H9 (cell line): Measurements from ENCODE around the gene TM4SF20. TPM values are rescaled to one million over a fixed set of nuclear protein-coding genes. Genes with fewer than 3 reads are reported as not detected.

Experiments
- DNase-seq: peaks from one replicate; pipeline ENCODE4 v3.0.0-alpha.2; 2017
- H2AFZ ChIP-seq: one replicate; pipeline ENCODE4 v1.6.1; 2013; ENCODE audit warnings: mild to moderate bottlenecking, low read length, control low read depth, moderate library complexity
- H2AK5ac ChIP-seq: 2 replicates; pipeline ENCODE4 v1.6.1; 2013; ENCODE audit warnings: low read length, control low read depth, mixed read lengths; ENCODE audit not compliant: insufficient read length
- H2BK120ac ChIP-seq: one replicate; pipeline ENCODE4 v1.6.1; 2013; ENCODE audit warnings: low read depth, mild to moderate bottlenecking, low read length, control low read depth, inconsistent platforms; ENCODE audit not compliant: poor library complexity, severe bottlenecking
- H2BK12ac ChIP-seq: 2 replicates; pipeline ENCODE4 v1.6.1; 2013; ENCODE audit warnings: low read length, control low read depth, mixed read lengths, low read depth; ENCODE audit not compliant: insufficient read length
- H2BK15ac ChIP-seq: 2 replicates; pipeline ENCODE4 v1.6.1; 2013; ENCODE audit warnings: low read depth, low read length, control low read depth
- H2BK20ac ChIP-seq: one replicate; pipeline ENCODE4 v1.6.1; 2013; ENCODE audit warnings: low read depth, mild to moderate bottlenecking, low read length, control low read depth, inconsistent platforms; ENCODE audit not compliant: poor library complexity, severe bottlenecking
- H2BK5ac ChIP-seq: 2 replicates; pipeline ENCODE4 v1.6.1; 2013; ENCODE audit warnings: low read length, control low read depth, mixed read lengths; ENCODE audit not compliant: insufficient read length
- H3K14ac ChIP-seq: 2 replicates; pipeline ENCODE4 v1.6.1; 2013; ENCODE audit warnings: low read length, control low read depth; ENCODE audit not compliant: insufficient read depth
- H3K18ac ChIP-seq: 2 replicates; pipeline ENCODE4 v1.6.1; 2013; ENCODE audit warnings: low read depth, mild to moderate bottlenecking, mixed read lengths, low read length, control low read depth; ENCODE audit not compliant: insufficient read length
- H3K23ac ChIP-seq: 2 replicates; pipeline ENCODE4 v1.6.1; 2013; ENCODE audit warnings: low read length, control low read depth, mixed read lengths, low read depth; ENCODE audit not compliant: insufficient read length
- H3K23me2 ChIP-seq: 2 replicates; pipeline ENCODE4 v1.6.1; 2013; ENCODE audit warnings: low read depth, mild to moderate bottlenecking, mixed read lengths, low read length, control low read depth; ENCODE audit not compliant: insufficient read length, poor library complexity, severe bottlenecking
- H3K27ac ChIP-seq: 2 replicates; pipeline ENCODE4 v1.5.1; 2013; ENCODE audit warnings: low read length, control low read depth, mixed read lengths, low read depth; ENCODE audit not compliant: insufficient read length
- H3K27me3 ChIP-seq: 2 replicates; pipeline ENCODE4 v1.6.1; 2013; ENCODE audit warnings: low read length, control low read depth, inconsistent platforms; ENCODE audit not compliant: insufficient read depth
- H3K4ac ChIP-seq: 2 replicates; pipeline ENCODE4 v1.6.1; 2013; ENCODE audit warnings: low read depth, mild to moderate bottlenecking, control low read depth, inconsistent platforms, low read length, moderate library complexity
- H3K4me1 ChIP-seq: 2 replicates; pipeline ENCODE4 v1.6.1; 2013; ENCODE audit warnings: low read length, control low read depth, inconsistent platforms; ENCODE audit not compliant: insufficient read depth
- H3K4me2 ChIP-seq: 2 replicates; pipeline ENCODE4 v1.6.1; 2013; ENCODE audit warnings: low read length, control low read depth, mixed read lengths; ENCODE audit not compliant: insufficient read length, insufficient read depth
- H3K56ac ChIP-seq: 2 replicates; pipeline ENCODE4 v1.6.1; 2013; ENCODE audit warnings: low read depth, mild to moderate bottlenecking, mixed read lengths, low read length, control low read depth; ENCODE audit not compliant: insufficient read length
- H3K79me1 ChIP-seq: 2 replicates; pipeline ENCODE4 v1.6.1; 2013; ENCODE audit warnings: low read depth, mild to moderate bottlenecking, moderate library complexity, low read length, control low read depth, inconsistent platforms; ENCODE audit not compliant: insufficient read depth, poor library complexity, severe bottlenecking
- H3K79me2 ChIP-seq: 2 replicates; pipeline ENCODE4 v1.6.1; 2013; ENCODE audit warnings: low read length, control low read depth, inconsistent platforms; ENCODE audit not compliant: insufficient read depth
- H3K9ac ChIP-seq: 2 replicates; pipeline ENCODE4 v1.6.1; 2013; ENCODE audit warnings: low read length, control low read depth, mixed read lengths; ENCODE audit not compliant: insufficient read length; ENCODE audit errors: extremely low read depth
- H3K9me3 ChIP-seq: one replicate; pipeline ENCODE4 v1.6.1; 2013; ENCODE audit warnings: low read depth, low read length, inconsistent platforms; ENCODE audit not compliant: control insufficient read depth
- H3T11ph ChIP-seq: one replicate; pipeline ENCODE4 v1.6.1; 2013; ENCODE audit warnings: mild to moderate bottlenecking, low read length, control low read depth, inconsistent platforms
- H4K20me1 ChIP-seq: one replicate; pipeline ENCODE4 v1.6.1; 2013; ENCODE audit not compliant: control insufficient read depth, insufficient read length, insufficient read depth
- H4K5ac ChIP-seq: 2 replicates; pipeline ENCODE4 v1.6.1; 2013; ENCODE audit warnings: low read depth, mild to moderate bottlenecking, mixed read lengths, low read length, control low read depth; ENCODE audit not compliant: insufficient read length
- H4K8ac ChIP-seq: replicated peaks from 2 replicates; pipeline ENCODE4 v1.6.1; 2013; ENCODE audit warnings: low read length, control low read depth, mixed read lengths, low read depth; ENCODE audit not compliant: insufficient read length
- H4K91ac ChIP-seq: 2 replicates; pipeline ENCODE4 v1.6.1; 2013; ENCODE audit warnings: low read depth, mild to moderate bottlenecking, moderate library complexity, mixed read lengths, low read length, control low read depth; ENCODE audit not compliant: insufficient read length
- H3K27ac Mint-ChIP-seq, 3 experiments: 2 replicates in 2 of 3; 3 replicates in 1 of 3; pipeline ENCODE4 v1.8.0; 2020 to 2021; ENCODE audit warnings: mixed read lengths in 3 of 3, mild to moderate bottlenecking in 1 of 3, moderate library complexity in 1 of 3
- H3K27me3 Mint-ChIP-seq: 2 replicates; pipeline ENCODE4 v1.8.0; 2021; ENCODE audit warnings: low read depth, mild to moderate bottlenecking, moderate library complexity, mixed read lengths
- H3K36me3 Mint-ChIP-seq, 3 experiments: 2 replicates in 2 of 3; 3 replicates in 1 of 3; pipeline ENCODE4 v1.8.0; 2020 to 2021; ENCODE audit warnings: low read depth in 3 of 3, mixed read lengths in 3 of 3; ENCODE audit not compliant: insufficient read depth in 1 of 3
- H3K4me1 Mint-ChIP-seq, 2 experiments: 2 replicates each; pipeline ENCODE4 v1.8.0; 2020; ENCODE audit warnings: mixed read lengths in 2 of 2
- H3K4me3 Mint-ChIP-seq, 2 experiments: 2 replicates in 1 of 2; 3 replicates in 1 of 2; pipeline ENCODE4 v1.8.0; 2020 to 2021; ENCODE audit warnings: mild to moderate bottlenecking in 2 of 2, mixed read lengths in 2 of 2, moderate library complexity in 1 of 2
- H3K9me3 Mint-ChIP-seq, 2 experiments: 2 replicates in 1 of 2; 3 replicates in 1 of 2; pipeline ENCODE4 v1.8.0; 2020; ENCODE audit warnings: mild to moderate bottlenecking in 2 of 2, mixed read lengths in 2 of 2, moderate library complexity in 1 of 2
- CTCF ChIP-seq: fragments of 200-600 bp; sonication (generic); conservative IDR thresholded peaks from 3 replicates; pipeline ENCODE4 v1.8.0; 2021; ENCODE audit warnings: antibody characterized with exemption, mild to moderate bottlenecking
- WGBS: extraction: QIAGEN DNeasy Blood & Tissue Kit; methylation state at CpG from one replicate; pipeline ENCODE4 v1.1.7; 2013; ENCODE audit warnings: missing lambda C conversion rate, low lambda C conversion rate, mixed read lengths; ENCODE audit not compliant: insufficient read length; ENCODE audit errors: extremely low coverage; 5-methylcytosine and 5-hydroxymethylcytosine counted together
- total RNA-seq: library from RNA; stranded (reverse); gene quantifications from 2 replicates; pipeline ENCODE4 v1.2.1, GENCODE V29; 2021

TM4SF20 gene
- total RNA-seq, 1 experiment from 2014 or later = not detected

GRCh38 chr2:227412877-227413276 lies 33.8 kb upstream of the TM4SF20 start:
- H4K20me1 ChIP-seq = no peaks in the 10 kb centered on the region
- no peak overlapping the region for H2AK5ac ChIP-seq
- H3K79me1 ChIP-seq = no peaks in the 10 kb centered on the region
- Mint-ChIP-seq H3K27ac (peak overlapping the region in 1 of 3 experiments; percentile 9; a peak in 1 of 7 replicates), H3K36me3 (no peaks in the 10 kb centered on the region), H3K4me3 (no peak overlapping the region), H3K9me3 (no peaks in the 10 kb centered on the region), H3K27me3 (no peaks in the 10 kb centered on the region), H3K4me1 (peaks cover 5 to 7% of the 10 kb centered on the region in 2 experiments; a peak in 2 of 4 replicates)
- H3K9ac ChIP-seq = no peak overlapping the region
- no peak overlapping the region for H3K14ac ChIP-seq
- H3K23me2 ChIP-seq = no peaks in the 10 kb centered on the region
- no peaks in the 10 kb centered on the region for H3K79me2 ChIP-seq
- no peak overlapping the region for H3K27ac ChIP-seq
- no peaks in the 10 kb centered on the region for H3K4me1 ChIP-seq
- H3K18ac ChIP-seq = no peak overlapping the region
- no peak overlapping the region for H2BK20ac ChIP-seq
- H2BK120ac ChIP-seq = no peak overlapping the region
- no peak overlapping the region for H2BK5ac ChIP-seq
- H3K4me2 ChIP-seq = no peak overlapping the region
- no peak overlapping the region for H4K5ac ChIP-seq
- no CpG with 5 or more reads among the region's 5 CpGs for WGBS
- no peak overlapping the region for H3K4ac ChIP-seq
- no peak overlapping the region for H2BK15ac ChIP-seq
- no peak overlapping the region for H3K56ac ChIP-seq
- H3T11ph ChIP-seq = no peak overlapping the region
- H2BK12ac ChIP-seq = no peak overlapping the region
- no peak overlapping the region for H4K91ac ChIP-seq
- DNase-seq = no peak
- no peak overlapping the region for H2AFZ ChIP-seq
- no peak overlapping the region for H3K23ac ChIP-seq
- TF ChIP-seq CTCF = no peak
- no peak overlapping the region for H4K8ac ChIP-seq
- H3K9me3 ChIP-seq = no peaks in the 10 kb centered on the region
- H3K27me3 ChIP-seq = no peaks in the 10 kb centered on the region
